ENCODE data around the gene PTGIS. TPM values are rescaled to one million over a fixed set of nuclear protein-coding genes. Genes with fewer than 3 reads are reported as not detected.

PTGIS gene
- polyA plus RNA-seq, 1 donor (not counting 4 experiments of a cell fraction or from before 2014, with no cell fraction given) = not detected

- H3K4me1 ChIP-seq (ENCODE audit: control insufficient read depth, extremely low read depth, insufficient read depth, low read length) = no peaks in the 10 kb centered on the region
- FAIRE-seq = no peak
- no peak overlapping the region for H3K4me3 ChIP-seq (ENCODE audit: control insufficient read depth in 2 of 3, extremely low read depth in 1 of 3, insufficient read depth in 2 of 3, low read depth in 1 of 3, low read length in 3 of 3)
- dilution Hi-C loops (cut with MboI; ENCODE audit: extremely low pct_ligation_motif_present, low sequenced_read_pairs) = no loop called here
- no peak overlapping the region for H3K9ac ChIP-seq (ENCODE audit: control insufficient read depth, extremely low read depth, insufficient read depth, low read length)
- H3K36me3 ChIP-seq (ENCODE audit: control insufficient read depth in 2 of 2, extremely low read depth in 1 of 2, insufficient read depth in 2 of 2, low read length in 2 of 2) = no peaks in the 10 kb centered on the region
- no peaks in the 10 kb centered on the region for H3K9me1 ChIP-seq (ENCODE audit: control insufficient read depth, extremely low read depth, insufficient read depth, low read length)
- H3K4me2 ChIP-seq (ENCODE audit: control insufficient read depth, extremely low read depth, insufficient read depth, low read depth, low read length) = no peak overlapping the region
- peaks cover 38% of the 10 kb centered on the region for H3K27me3 ChIP-seq (ENCODE audit: control insufficient read depth, extremely low read depth, insufficient read depth, low read length)
- no peaks in the 10 kb centered on the region for H3K79me2 ChIP-seq (ENCODE audit: control insufficient read depth, insufficient read depth, low read length)
- H3K9me3 ChIP-seq (ENCODE audit: control insufficient read depth, low read depth, low read length) = no peaks in the 10 kb centered on the region
- H3K27ac ChIP-seq (ENCODE audit: control insufficient read depth, insufficient read depth, low read length) = no peak overlapping the region
- TF ChIP-seq CTCF (optimal IDR thresholded peaks at IDR 0.05 in 1 of 3, IDR thresholded peaks at IDR 0.05 in 1 of 3, conservative IDR thresholded peaks at IDR 0.05 in 1 of 3; ENCODE audit: extremely low read depth in 1 of 3, insufficient read depth in 2 of 3, low read length in 3 of 3) (no peak), EZH2 (IDR thresholded peaks at IDR 0.05; ENCODE audit: low read length) (no peak)
- no peak for DNase-seq (ENCODE audit: low read depth, low spot score)
- no peaks in the 10 kb centered on the region for H4K20me1 ChIP-seq (ENCODE audit: control insufficient read depth, extremely low read depth, insufficient read depth, low read length)
- no peak overlapping the region for H2AFZ ChIP-seq (ENCODE audit: control insufficient read depth, low read length)
Measured at GRCh38 chr20:49477200-49477599, 90.7 kb downstream of the PTGIS start.

- Histone ChIP-seq H4K20me1 (ENCODE audit: control insufficient read depth, extremely low read depth, insufficient read depth, low read length) (no peaks in the 10 kb centered on the region), H3K4me2 (ENCODE audit: control insufficient read depth, extremely low read depth, insufficient read depth, low read depth, low read length) (no peak overlapping the region), H3K4me1 (ENCODE audit: control insufficient read depth, extremely low read depth, insufficient read depth, low read length) (no peaks in the 10 kb centered on the region), H3K27me3 (ENCODE audit: control insufficient read depth, extremely low read depth, insufficient read depth, low read length) (peaks cover 28% of the 10 kb centered on the region), H2AFZ (ENCODE audit: control insufficient read depth, low read length) (no peak overlapping the region), H3K4me3 (ENCODE audit: control insufficient read depth in 2 of 3, extremely low read depth in 1 of 3, insufficient read depth in 2 of 3, low read depth in 1 of 3, low read length in 3 of 3) (no peak overlapping the region), H3K9ac (ENCODE audit: control insufficient read depth, extremely low read depth, insufficient read depth, low read length) (no peak overlapping the region), H3K9me1 (ENCODE audit: control insufficient read depth, extremely low read depth, insufficient read depth, low read length) (no peaks in the 10 kb centered on the region), H3K79me2 (ENCODE audit: control insufficient read depth, insufficient read depth, low read length) (no peaks in the 10 kb centered on the region), H3K27ac (ENCODE audit: control insufficient read depth, insufficient read depth, low read length) (no peak overlapping the region), H3K9me3 (ENCODE audit: control insufficient read depth, low read depth, low read length) (no peaks in the 10 kb centered on the region), H3K36me3 (ENCODE audit: control insufficient read depth in 2 of 2, extremely low read depth in 1 of 2, insufficient read depth in 2 of 2, low read length in 2 of 2) (no peaks in the 10 kb centered on the region)
- dilution Hi-C loops (cut with MboI; ENCODE audit: extremely low pct_ligation_motif_present, low sequenced_read_pairs) = no loop called here
- FAIRE-seq = no peak
- TF ChIP-seq EZH2 (IDR thresholded peaks at IDR 0.05; ENCODE audit: low read length) (no peak), CTCF (optimal IDR thresholded peaks at IDR 0.05 in 1 of 3, IDR thresholded peaks at IDR 0.05 in 1 of 3, conservative IDR thresholded peaks at IDR 0.05 in 1 of 3; ENCODE audit: extremely low read depth in 1 of 3, insufficient read depth in 2 of 3, low read length in 3 of 3) (no peak)
- DNase-seq (ENCODE audit: low read depth, low spot score) = no peak
Measured at GRCh38 chr20:49476016-49476355, 92.0 kb downstream of the PTGIS start.

All from keratinocyte (primary cell).